Fibroblast of pulmonary artery (primary cell): ENCODE data around the gene BCCIP.

Source experiments
- DNase-seq: peaks from one replicate; pipeline ENCODE4 v3.0.0-alpha.2; 2010; ENCODE audit warnings: low read depth
- H3K4me3 ChIP-seq: replicated peaks from 2 replicates; pipeline ENCODE4 v1.5.1; 2011; ENCODE audit warnings: low read depth, mild to moderate bottlenecking, control low read depth, low read length, moderate library complexity
- CTCF ChIP-seq: IDR thresholded peaks from 2 replicates; pipeline ENCODE4 v1.5.1; 2011; ENCODE audit warnings: mild to moderate bottlenecking, control low read depth, low read length, inconsistent platforms; ENCODE audit errors: missing control alignments

The BCCIP gene

DNA sequence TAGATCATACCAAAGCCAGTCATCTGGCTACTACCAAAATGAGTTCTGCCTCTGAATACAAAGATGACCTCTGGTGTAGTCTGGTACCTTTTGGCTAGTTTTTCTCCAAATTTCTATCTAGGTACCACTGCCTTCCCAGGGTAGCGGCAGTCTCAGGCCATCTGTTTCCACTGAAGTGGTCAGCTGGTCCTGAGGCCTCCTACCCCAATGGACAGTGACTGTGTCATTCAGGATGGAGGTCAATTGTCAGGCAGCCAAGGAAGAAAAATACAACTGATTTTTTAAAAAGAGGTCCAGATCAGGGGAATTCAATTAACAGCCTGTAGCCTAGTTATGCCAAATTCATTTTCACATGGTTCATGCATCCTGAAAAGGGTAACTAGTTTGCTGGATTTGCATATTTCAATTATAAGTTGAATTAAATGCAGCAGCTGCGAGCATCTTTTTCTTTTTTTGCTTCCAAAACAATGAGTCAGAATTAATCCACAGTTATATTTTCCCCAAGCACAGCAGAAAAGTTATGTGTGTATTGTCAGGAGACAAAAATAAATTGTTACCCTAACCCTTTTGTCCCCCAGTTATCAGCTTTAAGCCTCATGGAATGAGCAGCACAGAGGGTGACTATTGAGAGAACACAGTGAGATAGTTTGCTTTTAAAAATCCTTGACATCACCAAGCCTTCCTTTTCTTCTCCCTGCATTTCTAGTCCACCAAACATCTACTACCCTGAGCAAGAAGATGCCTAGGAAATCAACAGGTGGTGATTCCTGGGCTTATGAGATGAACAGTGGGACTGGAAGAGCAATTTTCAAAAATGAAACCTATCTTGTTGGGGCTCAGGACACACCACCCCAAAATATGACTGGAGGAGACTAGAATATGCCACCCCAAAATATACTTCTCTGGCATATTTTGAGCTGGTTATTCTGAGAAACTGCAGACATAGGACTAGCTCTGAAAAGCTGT, 27.7 kb downstream of the BCCIP start:
- DNase-seq = no peak
- no peak overlapping the region for H3K4me3 ChIP-seq
- no peak for TF ChIP-seq CTCF

DNA sequence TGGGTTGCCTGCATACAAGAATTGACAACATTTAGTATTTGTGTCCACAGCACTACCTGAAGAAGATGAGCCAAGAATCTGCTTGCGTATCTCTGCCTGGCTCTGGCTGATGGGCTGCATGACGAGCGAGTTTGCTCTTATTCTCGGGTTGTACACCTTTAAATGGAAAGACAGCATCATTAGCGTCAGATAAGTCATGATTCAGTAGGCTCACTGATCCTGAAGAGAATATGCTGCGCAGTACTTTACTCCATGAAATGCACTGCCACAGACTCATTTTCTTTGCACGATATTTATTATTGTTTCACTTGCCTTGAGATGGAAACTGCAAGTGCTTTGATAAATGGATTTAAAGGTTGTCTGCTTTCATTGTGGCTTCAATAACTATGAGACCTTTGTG, 29.1 kb downstream of the BCCIP start:
- no peak overlapping the region for H3K4me3 ChIP-seq
- no peak for DNase-seq
- no peak for TF ChIP-seq CTCF

- TF ChIP-seq CTCF = no peak
Observed at GRCh38 chr10:125857185-125857760, 33.9 kb downstream of the BCCIP start.

GRCh38 chr10:125859128-125859817, 35.9 kb downstream of the BCCIP start:
- no peak for TF ChIP-seq CTCF
- H3K4me3 ChIP-seq = no peak overlapping the region
- no peak for DNase-seq

More at GRCh38 chr10:125857185-125857760, 33.9 kb downstream of the BCCIP start:
- no peak overlapping the region for H3K4me3 ChIP-seq
- DNase-seq = no peak

- H3K4me3 ChIP-seq = no peak overlapping the region
- TF ChIP-seq CTCF = no peak
- no peak for DNase-seq
Observed at GRCh38 chr10:125865120-125865519, 41.8 kb downstream of the BCCIP start.

DNA sequence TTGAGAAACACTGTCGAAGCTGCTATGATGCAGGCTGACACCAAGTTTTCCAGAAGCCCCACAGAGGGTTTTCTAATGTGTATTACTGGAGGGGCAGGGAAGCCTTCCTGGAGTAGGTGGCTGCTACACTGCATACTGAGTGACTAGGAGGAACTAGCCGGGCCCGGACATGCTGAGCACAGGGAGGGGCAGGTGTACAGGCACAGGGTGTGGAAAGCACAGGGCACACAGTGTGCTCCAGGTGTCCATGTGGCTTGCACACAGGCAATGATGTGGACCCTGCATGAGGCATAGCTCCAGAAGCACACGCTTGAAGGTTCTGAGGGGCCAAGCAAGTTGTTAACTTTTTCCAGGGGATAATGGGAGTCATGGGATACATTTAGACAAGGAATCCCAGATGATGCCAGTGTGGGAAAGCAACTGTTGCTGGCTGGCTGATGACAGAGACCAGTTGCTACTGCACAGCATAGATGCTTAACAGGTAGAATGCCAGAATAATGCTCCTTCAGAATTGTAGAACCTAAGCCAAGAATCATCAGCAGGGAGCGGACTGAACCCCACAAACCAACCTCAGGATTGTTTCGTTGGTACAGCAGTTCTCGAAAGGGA, 43.2 kb downstream of the BCCIP start:
- H3K4me3 ChIP-seq = no peak overlapping the region
- TF ChIP-seq CTCF = no peak
- no peak for DNase-seq
